ENCODE data around the gene ZNF579.

GRCh38 chr19:55529636-55530234 lies 50.9 kb downstream of the ZNF579 start:
- TF ChIP-seq CTCF (IDR thresholded peaks at IDR 0.05; ENCODE audit: low read depth, low read length, poor library complexity, severe bottlenecking), result no peak
- no peak for TF ChIP-seq EZH2phosphoT487 (IDR thresholded peaks at IDR 0.05; ENCODE audit: borderline replicate concordance, low read length)
